A204.1 (cell line): ENCODE measurements around the gene CPO.

Experiments used
- FAIRE-seq: peaks from 2 replicates; lab custom pipeline; 2012; peaks lifted over from hg19 to GRCh38; lab: Jason Lieb, UNC

Gene CPO

GRCh38 chr2:207015901-207016300 is 76.6 kb downstream of the CPO start:
- no peak for FAIRE-seq
